Osteocyte (in vitro differentiated cells): ENCODE data around the gene USP40. TPM values are rescaled to one million over a fixed set of nuclear protein-coding genes. Genes with fewer than 3 reads are reported as not detected.

Experiments
- DNase-seq: peaks from one replicate; pipeline ENCODE4 v3.0.0; 2021; ENCODE audit warnings: mixed read lengths; ENCODE audit not compliant: unreplicated experiment; ENCODE audit errors: extremely low spot score
- H3K27ac Mint-ChIP-seq: one replicate; pipeline ENCODE4 v1.8.0; 2021; ENCODE audit warnings: mild to moderate bottlenecking, mixed read lengths; ENCODE audit not compliant: unreplicated experiment
- H3K27me3 Mint-ChIP-seq: one replicate; pipeline ENCODE4 v1.8.0; 2021; ENCODE audit warnings: mixed read lengths; ENCODE audit not compliant: unreplicated experiment
- H3K36me3 Mint-ChIP-seq: one replicate; pipeline ENCODE4 v1.8.0; 2021; ENCODE audit warnings: mixed read lengths; ENCODE audit not compliant: unreplicated experiment
- H3K4me1 Mint-ChIP-seq: one replicate; pipeline ENCODE4 v1.8.0; 2021; ENCODE audit warnings: mixed read lengths; ENCODE audit not compliant: unreplicated experiment
- H3K4me3 Mint-ChIP-seq: one replicate; pipeline ENCODE4 v1.8.0; 2021; ENCODE audit warnings: mild to moderate bottlenecking, moderate library complexity, mixed read lengths; ENCODE audit not compliant: unreplicated experiment
- H3K9me3 Mint-ChIP-seq: one replicate; pipeline ENCODE4 v1.8.0; 2021; ENCODE audit warnings: mixed read lengths; ENCODE audit not compliant: unreplicated experiment
- CTCF ChIP-seq: fragments of 200-600 bp; sonication (generic); IDR thresholded peaks from 2 replicates; pipeline ENCODE4 v1.5.0; 2021; ENCODE audit warnings: antibody characterized with exemption, mild to moderate bottlenecking, moderate library complexity
- total RNA-seq: library from RNA; stranded (reverse); gene quantifications from 2 replicates; pipeline ENCODE4 v1.2.1, GENCODE V29; 2021

USP40 gene
- total RNA-seq, 1 donor from 2014 or later = 36.4 TPM

DNA sequence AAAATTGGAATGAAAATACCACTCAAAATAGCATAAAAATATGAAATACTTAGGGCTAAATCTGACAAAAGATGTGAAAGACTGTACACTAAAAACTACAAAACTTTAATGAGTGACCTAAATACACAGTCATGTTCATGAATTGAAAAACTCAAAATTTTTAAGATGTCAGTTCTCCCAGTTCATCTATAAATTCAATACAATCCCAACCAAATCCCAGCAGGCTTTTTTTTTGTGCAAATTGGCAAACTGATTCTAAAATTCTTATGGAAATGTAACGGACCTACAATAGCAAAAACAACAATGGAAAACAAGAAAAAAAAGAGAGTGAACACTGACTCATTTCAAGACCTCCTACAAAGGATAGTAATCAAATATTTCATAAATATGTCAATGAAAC lies 4.4 kb upstream of the USP40 start:
- Mint-ChIP-seq H3K27me3 (peaks cover 16% of the 10 kb centered on the region), H3K36me3 (no peaks in the 10 kb centered on the region), H3K4me1 (no peaks in the 10 kb centered on the region), H3K27ac (no peak overlapping the region), H3K9me3 (peaks cover 3% of the 10 kb centered on the region), H3K4me3 (no peak overlapping the region)
- no peak for DNase-seq
- TF ChIP-seq CTCF = no peak

DNA sequence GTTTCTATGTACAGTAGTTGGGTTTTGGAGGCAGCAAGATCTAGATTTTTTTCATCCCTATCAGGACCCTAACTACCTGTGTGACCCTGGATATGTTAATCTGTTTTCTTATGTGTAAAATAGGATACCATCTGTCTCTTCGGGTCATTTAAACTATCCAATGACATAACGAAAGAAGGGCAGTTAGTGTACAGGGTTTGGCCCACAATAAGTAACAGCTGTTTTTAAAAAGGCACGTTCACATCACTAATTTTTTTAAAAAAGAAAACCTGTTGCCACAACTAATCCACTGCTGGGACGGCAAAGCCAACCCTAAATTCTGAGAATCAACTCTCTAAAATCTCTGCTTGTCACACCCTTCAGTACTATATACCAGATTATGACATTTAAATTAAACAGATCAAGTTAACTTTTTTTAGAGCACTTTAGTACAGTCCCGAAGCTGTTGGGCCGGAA lies 869 bp downstream of the USP40 start:
- Mint-ChIP-seq H3K36me3 (peaks cover 5% of the 10 kb centered on the region), H3K9me3 (no peaks in the 10 kb centered on the region), H3K27me3 (peaks cover 9% of the 10 kb centered on the region), H3K4me1 (peaks cover 14% of the 10 kb centered on the region), H3K27ac (peak overlapping the region; percentile 100), H3K4me3 (peak overlapping the region; percentile 99)
- no peak for DNase-seq
- TF ChIP-seq CTCF = no peak

DNA sequence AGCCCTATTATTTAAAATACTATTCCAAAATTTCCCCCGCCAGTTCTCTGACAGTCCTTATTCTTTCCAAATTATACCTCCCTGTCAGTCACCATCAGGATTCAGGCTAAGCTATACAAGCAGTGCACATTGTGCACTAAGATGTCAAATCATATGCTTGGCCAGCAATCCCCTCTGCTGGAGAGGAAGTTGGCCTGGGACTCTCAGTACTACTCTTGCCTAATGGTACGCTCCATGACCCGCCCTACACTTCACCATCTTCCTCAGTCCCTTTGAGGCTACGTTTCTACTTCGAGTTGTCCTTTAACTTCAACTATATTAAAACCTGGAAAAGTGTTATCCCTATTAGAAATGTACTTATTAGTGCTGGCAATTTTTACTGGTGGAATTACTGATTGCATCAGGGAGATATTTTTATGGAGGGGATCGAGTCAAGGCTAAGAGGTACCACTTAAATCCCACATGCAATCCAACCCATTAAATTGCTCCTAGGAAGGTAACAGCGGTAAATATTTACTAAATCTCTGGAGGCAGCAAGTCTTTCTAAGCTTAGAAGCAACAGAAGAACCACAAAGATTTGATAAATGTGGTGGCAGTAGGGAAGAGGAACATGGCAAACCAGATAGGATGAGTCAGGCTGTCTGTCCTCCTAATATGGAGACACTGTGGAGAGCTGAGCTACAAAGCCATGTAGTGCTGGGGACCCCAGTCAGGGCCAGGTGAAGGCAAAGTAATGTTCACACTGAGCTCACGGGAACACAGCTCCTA lies 2.7 kb downstream of the USP40 start:
- Mint-ChIP-seq H3K36me3 (peaks cover 17% of the 10 kb centered on the region), H3K9me3 (no peaks in the 10 kb centered on the region), H3K27ac (no peak overlapping the region), H3K4me3 (no peak overlapping the region), H3K27me3 (peaks cover 4% of the 10 kb centered on the region), H3K4me1 (peaks cover 16% of the 10 kb centered on the region)
- no peak for TF ChIP-seq CTCF
- DNase-seq = no peak

- no peak for DNase-seq
- Mint-ChIP-seq H3K27ac (peak overlapping the region; percentile 91), H3K9me3 (no peaks in the 10 kb centered on the region), H3K4me3 (peak overlapping the region; percentile 8), H3K36me3 (peaks cover 48% of the 10 kb centered on the region), H3K4me1 (peaks cover 30% of the 10 kb centered on the region), H3K27me3 (no peaks in the 10 kb centered on the region)
- no peak for TF ChIP-seq CTCF
These were observed 9.5 kb downstream of the USP40 start for GRCh38 chr2:233556881-233557736.

GRCh38 chr2:233553366-233553765 lies 13.2 kb downstream of the USP40 start:
- no peak overlapping the region for H3K4me3 Mint-ChIP-seq
- no peak overlapping the region for H3K27ac Mint-ChIP-seq
- H3K27me3 Mint-ChIP-seq = no peaks in the 10 kb centered on the region
- no peak for TF ChIP-seq CTCF
- H3K9me3 Mint-ChIP-seq = no peaks in the 10 kb centered on the region
- peaks cover 49% of the 10 kb centered on the region for H3K36me3 Mint-ChIP-seq
- DNase-seq = no peak
- peaks cover 25% of the 10 kb centered on the region for H3K4me1 Mint-ChIP-seq
